ENCODE measurements around the gene CUX1. TPM values are rescaled to one million over a fixed set of nuclear protein-coding genes. Genes with fewer than 3 reads are reported as not detected.

Gene CUX1
- total and polyA plus RNA-seq, 10 of the 15 experiments (the other 5 are each of a cell fraction or from before 2014, with no cell fraction given) = 6.1 to 48.6 (median 25.9) TPM

DNA sequence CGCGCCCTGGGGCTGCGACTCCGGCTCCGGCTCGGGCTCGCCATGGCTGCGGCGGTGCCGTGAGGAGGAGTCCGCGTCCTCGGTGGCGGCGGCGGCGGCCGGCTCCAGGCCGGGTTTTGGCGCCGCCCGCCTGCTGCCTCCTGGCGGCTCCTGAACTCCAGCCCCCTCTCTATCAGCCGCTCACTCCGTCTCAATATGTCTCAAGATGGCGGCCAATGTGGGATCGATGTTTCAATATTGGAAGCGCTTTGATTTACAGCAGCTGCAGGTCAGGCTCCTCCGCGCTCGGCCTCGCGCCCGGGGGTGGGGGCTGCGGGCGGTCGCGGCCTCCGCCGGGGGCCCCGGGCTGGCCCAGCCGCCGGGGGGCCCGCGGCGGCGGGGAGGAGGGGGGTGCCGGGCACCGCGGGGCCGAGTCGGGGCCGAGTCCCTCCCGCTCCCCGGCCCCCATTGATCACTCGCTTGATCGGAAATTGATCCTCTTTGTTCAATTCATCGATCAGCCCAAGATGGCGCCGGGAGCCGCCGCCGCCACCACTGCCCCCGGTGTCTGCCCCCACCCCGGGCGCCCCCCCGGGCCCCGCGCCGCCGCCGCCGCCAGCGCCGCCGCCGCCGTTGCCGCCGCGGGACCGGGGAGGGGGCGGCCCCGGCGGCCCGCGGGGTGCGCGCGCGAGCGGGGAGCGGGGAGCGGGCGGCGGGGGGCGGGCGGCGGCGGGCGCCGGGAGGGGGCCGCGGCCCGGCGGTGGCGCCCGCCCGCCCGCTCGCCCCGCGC is 1.4 kb upstream of the CUX1 start:
- no peak overlapping the region for H3K4me2 ChIP-seq (ENCODE audit: control insufficient read depth, insufficient read depth)
- in situ Hi-C loops (cut with MboI) = no loop called here
- H3K27ac ChIP-seq (ENCODE audit: control insufficient read depth, insufficient read depth) = peak overlapping the region; percentile 68
- peak; percentile 77 for TF ChIP-seq SP1 (IDR thresholded peaks at IDR 0.05; ENCODE audit: low read depth, low read length)
- no peak for TF ChIP-seq STAT1 (conservative IDR thresholded peaks at IDR 0.05)
- 0 out of 4 replicates have a peak, but pooled peaks of 1 of the 2 experiments have one; percentile 4 for TF ChIP-seq BHLHE40 (IDR thresholded peaks at IDR 0.05; ENCODE audit: borderline replicate concordance in 1 of 2, low read depth in 2 of 2, low read length in 1 of 2)
- TF ChIP-seq, protein P1, sequence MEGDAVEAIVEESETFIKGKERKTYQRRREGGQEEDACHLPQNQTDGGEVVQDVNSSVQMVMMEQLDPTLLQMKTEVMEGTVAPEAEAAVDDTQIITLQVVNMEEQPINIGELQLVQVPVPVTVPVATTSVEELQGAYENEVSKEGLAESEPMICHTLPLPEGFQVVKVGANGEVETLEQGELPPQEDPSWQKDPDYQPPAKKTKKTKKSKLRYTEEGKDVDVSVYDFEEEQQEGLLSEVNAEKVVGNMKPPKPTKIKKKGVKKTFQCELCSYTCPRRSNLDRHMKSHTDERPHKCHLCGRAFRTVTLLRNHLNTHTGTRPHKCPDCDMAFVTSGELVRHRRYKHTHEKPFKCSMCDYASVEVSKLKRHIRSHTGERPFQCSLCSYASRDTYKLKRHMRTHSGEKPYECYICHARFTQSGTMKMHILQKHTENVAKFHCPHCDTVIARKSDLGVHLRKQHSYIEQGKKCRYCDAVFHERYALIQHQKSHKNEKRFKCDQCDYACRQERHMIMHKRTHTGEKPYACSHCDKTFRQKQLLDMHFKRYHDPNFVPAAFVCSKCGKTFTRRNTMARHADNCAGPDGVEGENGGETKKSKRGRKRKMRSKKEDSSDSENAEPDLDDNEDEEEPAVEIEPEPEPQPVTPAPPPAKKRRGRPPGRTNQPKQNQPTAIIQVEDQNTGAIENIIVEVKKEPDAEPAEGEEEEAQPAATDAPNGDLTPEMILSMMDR (IDR thresholded peaks at IDR 0.05 in 2 of 3, conservative IDR thresholded peaks at IDR 0.05 in 1 of 3; ENCODE audit: control insufficient read depth in 2 of 3, extremely low read depth in 1 of 3, insufficient read depth in 1 of 3, low read depth in 3 of 3, low read length in 3 of 3) = peak in 1 of 3 experiments; percentile 19; a peak in 2 of 6 replicates
- TF ChIP-seq, protein P2, sequence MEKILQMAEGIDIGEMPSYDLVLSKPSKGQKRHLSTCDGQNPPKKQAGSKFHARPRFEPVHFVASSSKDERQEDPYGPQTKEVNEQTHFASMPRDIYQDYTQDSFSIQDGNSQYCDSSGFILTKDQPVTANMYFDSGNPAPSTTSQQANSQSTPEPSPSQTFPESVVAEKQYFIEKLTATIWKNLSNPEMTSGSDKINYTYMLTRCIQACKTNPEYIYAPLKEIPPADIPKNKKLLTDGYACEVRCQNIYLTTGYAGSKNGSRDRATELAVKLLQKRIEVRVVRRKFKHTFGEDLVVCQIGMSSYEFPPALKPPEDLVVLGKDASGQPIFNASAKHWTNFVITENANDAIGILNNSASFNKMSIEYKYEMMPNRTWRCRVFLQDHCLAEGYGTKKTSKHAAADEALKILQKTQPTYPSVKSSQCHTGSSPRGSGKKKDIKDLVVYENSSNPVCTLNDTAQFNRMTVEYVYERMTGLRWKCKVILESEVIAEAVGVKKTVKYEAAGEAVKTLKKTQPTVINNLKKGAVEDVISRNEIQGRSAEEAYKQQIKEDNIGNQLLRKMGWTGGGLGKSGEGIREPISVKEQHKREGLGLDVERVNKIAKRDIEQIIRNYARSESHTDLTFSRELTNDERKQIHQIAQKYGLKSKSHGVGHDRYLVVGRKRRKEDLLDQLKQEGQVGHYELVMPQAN (conservative IDR thresholded peaks at IDR 0.05) = 0 out of 2 replicates have a peak, but pooled peaks have one; percentile 20
- 0 out of 2 replicates have a peak, but pooled peaks have one; percentile 22 for TF ChIP-seq TARDBP (IDR thresholded peaks at IDR 0.05; ENCODE audit: borderline replicate concordance)
- TF ChIP-seq POLR2A (IDR thresholded peaks at IDR 0.05; ENCODE audit: low read depth, low read length) = peak; percentile 69
- TF ChIP-seq RUNX3 (IDR thresholded peaks at IDR 0.05; ENCODE audit: low read length) = peak; percentile 6
- TF ChIP-seq KAT2A (conservative IDR thresholded peaks at IDR 0.05; ENCODE audit: control insufficient read depth, low read depth, low read length) = no peak
- TF ChIP-seq ESRRA (IDR thresholded peaks at IDR 0.05; ENCODE audit: low read length) = no peak
- TF ChIP-seq SUPT20H (IDR thresholded peaks at IDR 0.05; ENCODE audit: borderline replicate concordance, control insufficient read depth, low read depth, low read length) = no peak
- TF ChIP-seq, protein P3, sequence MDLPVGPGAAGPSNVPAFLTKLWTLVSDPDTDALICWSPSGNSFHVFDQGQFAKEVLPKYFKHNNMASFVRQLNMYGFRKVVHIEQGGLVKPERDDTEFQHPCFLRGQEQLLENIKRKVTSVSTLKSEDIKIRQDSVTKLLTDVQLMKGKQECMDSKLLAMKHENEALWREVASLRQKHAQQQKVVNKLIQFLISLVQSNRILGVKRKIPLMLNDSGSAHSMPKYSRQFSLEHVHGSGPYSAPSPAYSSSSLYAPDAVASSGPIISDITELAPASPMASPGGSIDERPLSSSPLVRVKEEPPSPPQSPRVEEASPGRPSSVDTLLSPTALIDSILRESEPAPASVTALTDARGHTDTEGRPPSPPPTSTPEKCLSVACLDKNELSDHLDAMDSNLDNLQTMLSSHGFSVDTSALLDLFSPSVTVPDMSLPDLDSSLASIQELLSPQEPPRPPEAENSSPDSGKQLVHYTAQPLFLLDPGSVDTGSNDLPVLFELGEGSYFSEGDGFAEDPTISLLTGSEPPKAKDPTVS (IDR thresholded peaks at IDR 0.05; ENCODE audit: low read depth, low read length) = no peak
- no peak for TF ChIP-seq IKZF2 (IDR thresholded peaks at IDR 0.05)
- TF ChIP-seq MTA2 (IDR thresholded peaks at IDR 0.05; ENCODE audit: low read depth) = no peak
- TF ChIP-seq SMARCA5 (IDR thresholded peaks at IDR 0.05) = peak; percentile 67
- 0 out of 2 replicates have a peak, but pooled peaks have one; percentile 10 for TF ChIP-seq NR2C1 (IDR thresholded peaks at IDR 0.05)
- TF ChIP-seq EP300 (IDR thresholded peaks at IDR 0.05; ENCODE audit: borderline replicate concordance in 1 of 2, control insufficient read depth in 1 of 2, low read depth in 2 of 2, low read length in 2 of 2) = no peak

More for the DNA sequence above, 1.4 kb upstream of the CUX1 start:
- BruUV-seq (replicated peaks) = no TSS peak
- peak overlapping the region; percentile 53; the same call in 1 of the 2 replicates for H3K4me3 ChIP-seq
- ChIA-PET SMC1A (ENCODE audit: uncharacterized antibody, unreplicated experiment) (no interaction called here), POLR2A (no interaction called here), RAD21 (ENCODE audit: unreplicated experiment) (interaction anchor here (1.1 kb wide), 1 partner anchor 169 kb away, joined by 3 read pairs; no protein-coding TSS in a partner anchor), CTCF (no interaction called here)
- peaks cover 44% of the 10 kb centered on the region for H3K79me2 ChIP-seq (ENCODE audit: control insufficient read depth, insufficient read depth, low read length)
- H3K36me3 ChIP-seq (ENCODE audit: control insufficient read depth in 2 of 2, insufficient read depth in 2 of 2, low read length in 1 of 2) = 0 out of 4 replicates have a peak, but pooled peaks cover 0 to 3% of the 10 kb centered on the region in 2 experiments
- no peaks in the 10 kb centered on the region for H4K20me1 ChIP-seq (ENCODE audit: control insufficient read depth, insufficient read depth)
- ATAC-seq (peak; percentile 63), FAIRE-seq (no peak), DNase-seq (ENCODE audit: low read depth, low spot score) (no peak)
- H3K9me3 ChIP-seq (replicated peaks; ENCODE audit: control insufficient read depth, insufficient read depth, low read length) = no peaks in the 10 kb centered on the region
- H3K27me3 ChIP-seq (replicated peaks in 1 of 2; ENCODE audit: control insufficient read depth in 2 of 2, insufficient read depth in 2 of 2, low read length in 1 of 2) = no peaks in the 10 kb centered on the region
- H3K4me1 ChIP-seq (ENCODE audit: control insufficient read depth, insufficient read depth, low read length) = peaks cover 4% of the 10 kb centered on the region; the same call in 1 of the 2 replicates
- WGBS (ENCODE audit: insufficient coverage, insufficient replicate concordance, low lambda C conversion rate, missing lambda C conversion rate) = 0% methylated on average over 13 of the region's 113 CpGs
- intact Hi-C loops (cut with micrococcal nuclease; ENCODE audit: unreplicated experiment) = loop anchor here (1.0 to 10.0 kb wide), 9 partner anchors 41 to 457 kb away; no protein-coding TSS in a partner anchor
- H2AFZ ChIP-seq (ENCODE audit: control insufficient read depth, low read depth, low read length) = peak overlapping the region; percentile 62
- peak overlapping the region; percentile 76 for H3K9ac ChIP-seq (ENCODE audit: control insufficient read depth, insufficient read depth, low read length)
